NCI-H2107 treated with DMSO at 0.1 percent for 48 hours (cell line): ENCODE measurements around the gene PCBP3.

ENCODE experiments used
- DNase-seq: peaks from one replicate; lab custom pipeline; 2025; ENCODE audit not compliant: unreplicated experiment; lab: John Stamatoyannopoulos, UW

Gene PCBP3

DNA sequence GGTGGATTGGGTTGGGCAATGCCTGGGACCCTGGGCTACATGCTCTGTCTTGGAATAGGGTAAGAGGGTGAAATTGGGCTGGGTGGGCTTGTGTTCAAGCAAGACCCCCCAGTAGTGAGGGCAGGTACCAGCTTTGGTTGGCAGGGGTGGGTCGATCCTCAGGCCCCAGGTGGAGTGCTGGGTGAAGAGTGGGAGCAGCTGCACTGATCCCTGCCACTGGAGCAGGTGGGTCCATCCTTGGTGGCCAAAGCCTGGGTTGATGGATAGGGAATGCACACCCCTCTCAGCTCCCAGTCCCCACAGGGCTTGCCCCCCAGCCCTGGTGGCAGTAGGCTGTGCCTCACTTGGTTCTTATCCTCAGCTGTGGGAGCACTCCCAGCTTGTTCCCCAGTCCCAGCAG lies 135.2 kb downstream of the PCBP3 start:
- no peak for DNase-seq

DNA sequence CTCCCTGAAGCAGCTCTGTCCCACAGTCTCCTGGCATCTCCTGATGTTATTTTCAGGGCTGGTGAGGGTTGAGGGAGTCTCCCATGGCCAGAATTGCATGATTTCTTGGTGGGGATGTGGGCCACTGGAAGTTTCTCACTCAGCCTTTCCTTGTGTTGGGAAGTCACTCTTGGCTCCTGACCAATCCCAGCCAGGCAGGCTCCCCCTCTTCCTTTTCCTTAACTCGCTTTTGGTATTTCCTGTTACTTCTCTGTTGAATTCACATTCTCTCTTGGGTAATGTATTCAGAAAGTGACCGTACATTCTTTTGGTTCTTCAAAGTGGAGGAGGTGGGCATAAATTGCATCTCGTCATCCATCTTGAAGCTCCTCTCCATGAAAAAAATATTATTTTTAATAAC lies 135.7 kb downstream of the PCBP3 start:
- no peak for DNase-seq

DNA sequence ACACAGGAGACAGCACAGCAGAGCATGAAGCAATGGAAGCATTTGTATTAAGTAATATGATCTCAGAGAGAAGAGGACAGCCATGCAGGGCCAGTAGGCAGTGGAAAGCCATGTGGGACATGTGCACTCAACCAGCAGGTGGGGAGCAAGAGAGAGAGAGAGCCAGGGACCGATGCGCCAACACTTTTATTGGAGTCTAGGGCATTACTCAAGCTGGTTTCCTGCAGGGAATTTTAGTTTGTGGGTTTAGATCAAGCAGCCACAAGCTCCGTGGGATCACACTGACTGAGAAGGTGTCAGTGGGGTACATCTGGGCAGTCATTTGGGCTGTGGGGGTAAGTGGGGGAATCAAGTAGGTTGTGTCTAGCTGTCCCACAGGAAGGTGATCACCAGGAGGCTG lies 137.1 kb downstream of the PCBP3 start:
- peak; percentile 16 for DNase-seq

DNA sequence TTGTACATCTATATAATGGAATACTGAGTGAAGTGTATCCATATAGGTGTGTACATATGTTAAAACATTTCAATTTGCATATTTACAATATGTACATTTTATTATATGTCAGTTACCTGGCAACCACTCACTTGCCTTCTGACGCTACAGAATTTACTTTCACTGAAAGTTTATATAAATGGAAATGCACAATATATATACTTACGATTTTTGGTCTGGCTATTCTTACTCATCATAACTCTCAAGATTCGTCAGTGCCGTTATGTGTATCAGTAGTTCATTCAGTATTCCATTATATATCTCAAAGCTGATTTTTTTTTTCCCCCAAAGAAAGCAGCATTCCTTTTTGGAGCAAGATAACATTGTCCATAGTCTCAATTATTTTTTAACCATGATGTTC lies 138.2 kb downstream of the PCBP3 start:
- no peak for DNase-seq

DNA sequence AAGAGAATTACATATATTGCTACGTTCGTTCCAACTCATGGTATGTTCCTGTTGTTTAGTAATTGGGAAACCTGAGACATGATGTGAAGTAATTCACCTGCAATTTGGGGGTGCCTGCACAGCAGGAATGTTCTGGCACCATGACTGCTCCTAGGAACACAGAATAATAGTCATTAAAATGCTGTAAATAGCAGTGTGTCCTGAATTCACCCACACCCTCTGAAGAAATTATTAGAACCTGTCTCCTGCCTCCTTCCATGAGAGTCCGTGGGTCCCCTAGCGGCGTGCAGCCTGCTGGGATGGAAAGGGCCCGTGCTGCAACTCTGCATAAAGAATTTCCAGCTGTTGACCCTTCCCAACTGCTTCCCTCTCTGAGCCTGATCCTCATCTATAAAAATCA lies 143.1 kb downstream of the PCBP3 start:
- no peak for DNase-seq

DNA sequence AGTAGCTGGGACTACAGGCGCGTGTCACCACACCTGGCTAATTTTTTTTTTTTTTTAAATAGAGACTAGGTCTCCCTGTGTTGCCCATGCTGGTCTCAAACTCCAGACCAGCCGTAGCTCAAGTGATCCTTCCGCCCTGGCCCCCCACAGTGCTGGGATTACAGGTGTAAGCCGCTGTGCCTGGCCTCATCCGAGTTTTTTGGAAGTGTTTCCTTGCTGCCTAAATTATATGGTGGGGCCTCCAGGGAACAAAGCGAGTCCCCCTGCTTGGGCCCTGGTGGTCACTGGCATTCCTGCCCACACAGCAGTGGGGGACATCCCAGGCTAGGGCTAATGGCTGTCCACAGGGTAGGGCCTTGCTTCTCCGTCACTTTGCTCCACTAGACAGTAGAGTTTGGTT lies 143.8 kb downstream of the PCBP3 start:
- no peak for DNase-seq

DNA sequence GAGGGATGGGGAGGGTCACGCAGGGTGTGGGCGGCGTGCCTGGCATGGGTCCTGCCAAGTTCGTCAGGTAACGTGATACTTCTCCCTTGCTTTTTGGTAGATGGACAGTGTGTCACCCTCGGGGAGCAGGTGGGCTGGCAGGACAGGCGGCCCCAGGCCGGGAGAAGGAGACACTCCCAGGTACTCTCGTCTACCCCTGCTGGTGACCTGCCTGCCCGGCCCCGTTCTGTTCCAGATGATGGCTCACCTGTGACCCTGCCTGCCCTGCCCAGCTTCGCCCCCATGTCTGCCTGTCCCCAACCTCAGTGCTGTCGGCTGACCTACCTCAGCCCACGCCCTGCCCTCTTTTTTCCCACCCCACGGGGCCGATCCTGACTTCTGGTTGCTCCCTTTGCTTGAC lies 144.7 kb downstream of the PCBP3 start:
- no peak for DNase-seq

DNA sequence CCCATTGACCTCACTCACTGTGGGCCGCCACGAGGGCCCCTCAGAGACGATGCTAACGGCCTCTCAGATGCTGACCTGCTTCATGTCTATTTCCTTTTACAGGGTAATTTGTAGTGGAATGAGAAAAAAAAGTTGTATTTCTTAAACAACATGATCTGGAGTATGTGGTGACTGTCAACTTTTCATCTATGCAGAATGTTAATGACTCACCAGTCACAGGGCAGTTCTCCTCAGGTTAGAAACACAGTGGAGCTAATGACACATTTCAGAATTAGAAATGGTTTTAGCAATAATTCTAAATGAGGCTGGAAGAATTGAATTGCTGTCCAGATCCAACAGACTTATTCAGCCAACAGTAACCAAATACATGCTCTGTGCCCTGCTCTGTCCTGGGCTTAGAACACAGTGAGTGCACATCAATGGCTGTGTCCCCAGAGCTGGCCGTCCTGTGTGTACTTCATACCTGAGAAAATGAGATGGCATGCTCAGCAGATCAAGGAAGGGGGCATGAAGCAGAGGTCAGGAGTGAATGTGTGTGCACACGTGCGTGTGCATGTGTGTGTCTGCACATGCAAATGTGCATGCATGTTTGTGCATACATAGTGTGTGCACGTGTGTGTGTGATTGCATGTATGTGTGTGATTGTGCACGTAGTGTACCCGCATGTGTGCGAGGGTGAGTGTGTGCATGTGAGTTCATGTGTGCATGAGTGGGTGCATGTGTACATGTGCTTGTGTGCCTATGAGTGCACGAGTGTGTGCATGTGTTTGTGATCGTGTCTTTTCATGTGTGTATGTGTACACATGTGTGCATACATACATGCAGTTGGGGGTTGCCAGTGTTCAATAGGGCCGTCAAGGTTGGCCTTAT lies 145.3 kb downstream of the PCBP3 start:
- DNase-seq: no peak

DNA sequence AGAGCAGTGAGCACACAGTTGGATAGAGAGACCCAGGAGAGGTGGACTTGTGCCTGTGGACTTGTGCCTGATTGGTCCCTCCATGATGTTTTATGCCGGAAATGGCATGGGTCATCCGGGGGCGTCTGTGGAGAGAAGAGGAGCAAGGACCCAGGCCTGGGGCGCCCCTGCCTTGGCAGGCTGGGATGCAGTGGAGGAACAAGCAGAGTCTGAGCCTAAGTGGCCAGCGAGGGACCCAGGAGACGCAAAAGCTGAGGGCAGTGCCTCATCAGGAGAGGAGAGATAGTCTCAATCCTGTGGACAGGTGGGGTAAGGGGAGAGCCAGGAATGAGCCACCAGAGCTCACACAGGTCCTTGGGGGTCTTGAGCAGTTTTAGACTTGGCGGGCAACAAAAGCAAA lies 146.9 kb downstream of the PCBP3 start:
- no peak for DNase-seq

DNA sequence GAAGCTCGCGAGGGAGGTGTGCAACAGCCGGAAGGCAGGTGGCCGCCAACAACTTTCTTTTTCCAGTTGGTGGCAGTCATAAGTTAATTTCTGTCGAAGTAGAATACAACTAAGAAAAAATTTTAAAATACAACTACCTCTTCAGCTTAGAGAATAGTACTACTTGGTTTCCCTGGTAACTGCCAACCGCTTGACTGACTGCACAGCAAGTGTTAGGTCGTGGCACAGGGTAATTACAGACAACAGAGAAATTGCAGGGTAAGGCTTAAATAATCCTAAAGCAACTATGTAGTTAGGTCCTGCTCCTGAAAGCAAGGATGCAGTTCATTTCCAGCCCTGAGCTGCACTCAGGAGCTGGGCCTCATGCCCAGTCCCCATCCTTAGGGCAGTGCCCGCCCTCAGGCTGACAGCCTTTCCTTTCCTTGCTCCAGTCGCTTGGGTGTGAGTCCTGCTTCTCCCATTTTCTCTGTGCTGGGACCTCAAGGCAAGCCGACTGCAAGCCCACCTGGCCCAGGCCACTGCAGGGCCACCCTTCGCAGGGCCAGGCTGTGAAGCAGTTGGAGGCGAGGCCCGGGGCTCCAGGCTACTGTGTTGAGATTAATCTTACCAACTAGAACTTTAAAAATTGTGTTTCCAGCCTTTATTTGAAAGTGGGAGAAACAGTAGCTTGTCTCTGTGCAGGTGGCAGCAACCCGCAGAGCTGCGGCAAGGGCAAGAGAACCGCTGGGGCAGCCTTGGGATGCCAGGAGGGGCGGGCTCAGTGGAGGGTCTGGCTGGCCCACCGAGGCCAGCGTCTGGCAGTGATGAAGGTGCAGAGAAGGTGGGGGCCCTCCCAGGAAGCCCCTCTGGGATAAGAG lies 148.3 kb downstream of the PCBP3 start:
- DNase-seq: no peak

DNA sequence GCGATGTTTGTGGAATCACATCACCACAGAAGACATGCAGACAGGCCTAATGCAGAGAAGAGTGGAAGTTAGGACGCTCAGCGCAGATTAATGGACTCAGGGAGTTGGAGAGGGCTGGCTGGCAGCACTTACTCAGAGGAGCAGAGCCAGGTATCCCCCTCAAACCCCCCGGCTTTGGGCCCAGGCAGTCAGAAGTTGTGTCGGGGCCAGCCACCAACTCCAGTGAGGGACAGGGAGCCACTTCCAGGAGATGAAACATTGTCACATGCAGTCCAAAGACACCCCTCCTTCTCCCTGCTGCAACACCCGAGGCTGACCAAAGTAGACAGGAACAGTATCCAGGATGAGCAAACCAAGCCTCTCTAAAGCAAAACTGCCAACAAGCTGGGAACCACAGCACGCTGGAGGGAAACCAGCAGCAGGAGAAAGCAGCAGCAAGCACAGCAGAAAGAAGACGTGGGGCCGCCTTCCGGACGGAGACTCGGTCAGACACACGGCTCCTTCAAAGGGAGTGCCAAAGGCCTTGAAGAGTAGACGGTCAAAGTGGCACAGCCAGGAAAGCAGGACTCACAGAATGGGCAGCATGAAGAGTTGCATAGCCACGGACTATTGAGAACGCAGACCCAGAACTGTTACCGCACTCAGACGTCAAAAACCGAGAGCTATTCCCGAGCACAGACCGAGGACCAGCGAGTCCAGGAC lies 149.3 kb downstream of the PCBP3 start:
- DNase-seq: no peak

DNA sequence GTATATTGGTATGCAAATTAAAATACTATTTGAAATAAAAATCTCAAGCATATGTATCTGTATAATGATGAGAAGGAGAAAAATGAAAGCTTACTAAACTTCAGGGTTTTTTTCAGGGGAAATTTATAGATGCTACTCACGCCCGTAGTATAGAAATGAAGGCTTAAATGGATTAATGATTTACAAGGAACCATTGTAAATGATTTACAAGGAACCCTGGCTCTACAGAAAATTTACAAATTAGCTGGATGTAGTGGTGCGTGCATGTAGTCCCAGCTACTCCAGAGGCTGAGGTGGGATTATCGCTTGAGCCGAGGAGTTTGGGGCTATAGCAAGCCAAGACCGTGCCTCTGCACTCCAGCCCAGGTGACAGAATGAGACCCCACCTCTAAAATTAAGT lies 150.5 kb downstream of the PCBP3 start:
- DNase-seq: no peak

DNA sequence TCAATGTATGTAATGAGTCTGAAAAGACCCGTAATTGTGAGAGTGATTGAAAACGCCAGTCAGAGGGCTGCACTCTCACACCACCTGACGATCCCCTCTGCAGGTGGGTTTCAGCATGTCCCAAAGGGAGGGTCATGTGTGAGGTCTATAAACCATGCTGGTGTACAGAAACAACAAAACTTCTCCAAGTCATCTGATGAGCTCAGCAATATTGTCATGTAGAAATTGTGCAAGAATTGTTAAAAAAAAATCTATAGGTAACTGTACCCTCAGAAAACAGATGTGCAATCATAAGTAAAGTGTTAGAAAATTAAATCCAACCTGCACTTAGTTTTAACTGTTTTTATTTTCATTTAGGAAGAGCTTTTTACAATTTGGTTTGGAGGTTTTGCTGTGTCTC lies 152.5 kb downstream of the PCBP3 start:
- no peak for DNase-seq

DNA sequence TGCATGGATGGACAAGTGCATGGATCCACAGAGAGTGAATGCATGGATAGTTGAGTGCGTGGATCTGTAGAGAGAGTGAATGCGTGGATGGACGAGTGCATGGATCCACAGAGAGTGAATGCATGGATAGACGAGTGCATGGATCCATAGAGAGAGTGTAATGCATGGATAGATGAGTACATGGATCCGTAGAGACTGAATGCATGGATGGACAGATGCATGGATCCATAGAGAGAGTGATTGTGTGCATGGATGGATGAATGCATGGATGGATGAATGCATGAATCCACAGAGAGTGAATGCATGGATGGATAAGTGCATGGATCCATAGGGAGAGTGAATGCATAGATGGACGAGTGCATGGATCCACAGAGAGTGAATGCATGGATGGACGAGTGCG lies 153.8 kb downstream of the PCBP3 start:
- DNase-seq: no peak

DNA sequence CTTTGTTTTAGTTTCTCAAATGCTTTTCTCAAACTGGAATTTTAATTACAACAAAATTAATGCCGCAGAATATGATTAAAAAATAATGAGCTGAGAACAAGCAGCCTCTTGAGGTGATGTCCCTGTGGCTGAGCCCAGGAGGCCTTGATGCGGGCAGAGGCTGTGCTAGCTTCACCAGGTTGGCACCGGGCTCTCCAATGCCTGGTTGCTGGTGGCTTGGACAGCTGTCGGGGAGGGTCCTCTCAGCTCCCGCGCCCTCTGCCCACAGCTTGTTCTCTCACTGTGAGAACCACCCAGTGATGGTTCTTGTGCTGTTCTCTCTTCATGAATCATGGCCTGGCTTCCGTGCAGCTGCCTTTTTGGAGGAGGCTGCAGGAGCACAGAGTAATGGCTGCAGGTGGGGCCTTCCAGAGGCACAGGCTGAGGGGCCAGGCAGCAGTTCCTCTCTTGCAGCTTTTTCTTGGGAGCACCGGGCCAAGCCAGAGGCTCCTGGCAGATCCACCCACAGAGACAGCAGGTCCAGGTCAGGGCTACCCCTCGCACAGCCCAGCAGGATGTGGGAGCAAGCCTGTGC lies 156.3 kb downstream of the PCBP3 start:
- no peak for DNase-seq

DNA sequence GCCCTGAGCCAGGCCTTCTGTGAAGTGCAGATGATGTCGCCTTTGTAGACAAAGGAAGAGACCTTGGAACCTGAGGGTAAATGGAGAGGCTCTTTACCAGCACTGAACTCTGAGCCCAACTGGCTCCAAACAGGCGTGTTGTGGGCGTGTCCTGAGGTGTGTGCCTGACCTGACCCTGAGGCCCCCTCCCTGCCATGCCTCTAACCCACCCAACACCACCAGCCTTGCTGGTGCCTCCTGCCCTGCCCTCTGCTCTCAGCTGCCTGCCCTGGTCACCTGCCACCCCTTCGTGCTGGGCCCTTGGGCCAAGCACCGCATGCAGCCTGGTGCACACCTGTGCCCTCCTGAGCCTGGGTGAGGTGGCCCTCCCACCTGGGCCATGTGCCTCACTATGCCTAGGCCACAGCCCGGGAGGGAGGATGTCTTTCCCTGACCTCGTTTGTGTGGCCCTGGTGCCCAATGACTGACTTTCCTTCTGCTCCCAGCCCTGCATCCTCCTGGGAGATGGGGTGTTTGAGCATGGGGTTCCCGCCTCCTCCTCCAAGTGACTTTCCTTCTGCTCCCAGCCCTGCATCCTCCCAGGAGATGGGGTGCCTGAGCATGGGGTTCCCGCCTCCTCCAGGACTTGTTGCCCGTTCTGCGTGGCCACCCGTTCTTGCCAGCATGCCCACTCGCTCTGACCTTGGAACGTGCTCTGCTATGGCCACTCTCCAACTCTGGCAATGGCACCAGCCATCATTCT lies 157.0 kb downstream of the PCBP3 start:
- DNase-seq: no peak

DNA sequence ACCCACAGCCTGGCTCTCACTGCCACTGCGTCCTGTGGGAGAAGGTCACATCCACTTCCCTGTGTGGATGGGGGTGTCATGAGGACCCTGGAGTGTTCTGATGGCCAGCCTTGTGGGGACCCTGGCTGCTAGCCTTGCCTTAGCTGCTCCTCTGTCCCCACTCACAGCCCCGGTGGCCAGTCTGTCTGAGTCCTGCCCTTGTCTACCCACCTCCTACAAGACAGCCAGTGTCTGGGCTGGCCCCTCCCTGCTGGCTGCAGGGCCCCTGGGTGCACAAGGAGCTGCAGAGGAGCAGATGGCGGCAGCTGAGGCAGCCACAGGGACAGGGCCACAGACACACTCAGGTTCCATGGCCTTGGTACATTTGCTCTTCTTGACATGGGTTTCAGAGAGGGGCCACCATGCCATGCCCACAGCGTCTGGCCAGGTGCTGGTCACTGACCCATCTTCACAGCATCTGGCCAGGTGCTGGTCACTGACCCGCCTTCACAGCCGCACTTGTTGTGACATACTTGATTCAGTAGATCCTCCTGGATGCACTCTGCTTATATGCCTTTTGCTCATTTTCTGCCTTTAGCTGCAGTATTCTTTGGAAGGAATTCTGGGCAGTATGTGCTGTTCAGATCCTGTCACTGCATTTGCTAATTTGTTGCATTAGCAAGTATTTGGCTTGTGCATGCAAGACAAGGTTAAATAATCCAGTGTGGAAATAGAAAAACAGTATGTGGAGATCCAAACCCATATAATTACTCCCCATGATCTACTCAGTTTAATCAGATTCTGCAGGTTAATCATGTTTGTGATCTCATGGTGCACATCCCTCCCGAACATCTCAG lies 157.8 kb downstream of the PCBP3 start:
- DNase-seq: no peak

DNA sequence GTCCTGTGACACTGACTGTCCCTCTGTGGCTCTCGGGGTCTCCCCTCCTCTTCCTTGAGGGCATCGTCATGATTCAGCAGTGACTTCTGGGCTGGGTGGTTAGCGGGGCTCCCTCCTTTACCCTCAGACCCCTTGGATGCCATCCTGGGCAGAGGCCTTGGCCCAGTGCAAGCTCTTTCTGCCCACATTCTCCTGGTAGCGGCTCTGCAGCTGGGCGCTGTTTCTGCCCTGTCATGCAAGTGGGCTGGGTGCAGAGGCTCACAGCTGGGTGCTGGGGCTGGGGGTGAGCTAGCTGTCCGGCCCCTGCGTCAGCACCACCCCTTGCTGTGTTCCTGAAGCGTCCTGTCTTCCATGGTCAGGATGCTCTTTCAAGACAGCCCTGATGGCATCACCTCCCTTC lies 158.5 kb downstream of the PCBP3 start:
- no peak for DNase-seq

DNA sequence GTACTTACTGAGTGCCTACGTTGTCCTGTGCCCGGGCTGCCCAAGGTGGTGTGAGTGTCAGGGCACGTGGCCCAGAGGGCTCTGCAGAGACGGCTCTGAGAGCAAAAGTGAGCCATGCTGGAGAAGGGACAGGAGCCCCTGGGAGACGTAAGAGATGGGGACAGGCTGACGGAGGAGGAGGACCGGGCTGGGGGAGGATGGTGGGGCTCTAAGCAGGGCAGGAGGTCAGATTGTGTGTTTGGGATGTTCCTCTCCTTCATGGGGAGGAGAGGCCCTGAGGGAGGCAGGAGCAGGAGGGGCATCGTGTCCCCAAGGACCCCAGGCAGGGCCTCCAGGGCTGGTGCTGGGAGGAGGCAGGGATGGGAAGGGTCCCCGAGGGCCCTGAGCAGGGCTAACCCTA lies 158.9 kb downstream of the PCBP3 start:
- no peak for DNase-seq
